HEK293 (cell line): ENCODE data around the gene HSPA14.

ENCODE experiments used
- CTCF ChIA-PET: fragments of 350-600 bp; formaldehyde crosslinking; extraction: SDS; loops from one replicate; lab custom pipeline; 2021; ENCODE audit warnings: antibody characterized with exemption; lab: Yijun Ruan, JAX
- POLR2A ChIA-PET: fragments of 300-600 bp; formaldehyde crosslinking; extraction: SDS; loops from one replicate; lab custom pipeline; 2020; ENCODE audit warnings: antibody characterized with exemption, inconsistent platforms; lab: Yijun Ruan, JAX
- H3K27ac ChIP-seq: fragments of 200-500 bp; sonication (Bioruptor generic); 2 replicates; pipeline ENCODE4 v1.5.1; 2014; ENCODE audit warnings: low read depth, low read length, control low read depth, inconsistent platforms; ENCODE audit errors: extremely low read depth
- H3K36me3 ChIP-seq, 2 experiments: fragments of 200-500 bp in 1 of 2; sonication (Bioruptor generic) in 1 of 2; 1 replicate in 1 of 2; 2 replicates in 1 of 2; pipeline ENCODE4 v1.5.1; 2014 to 2017; ENCODE audit warnings: inconsistent platforms in 2 of 2, low read length in 2 of 2; ENCODE audit not compliant: control insufficient read depth in 2 of 2, insufficient read depth in 1 of 2
- H3K4me1 ChIP-seq: fragments of 200-500 bp; sonication (Bioruptor generic); 2 replicates; pipeline ENCODE4 v1.5.1; 2014; ENCODE audit warnings: mild to moderate bottlenecking, low read length, inconsistent platforms; ENCODE audit not compliant: control insufficient read depth, insufficient read depth
- H3K4me3 ChIP-seq: 2 replicates; pipeline ENCODE4 v1.5.1; 2011; ENCODE audit warnings: low read depth, mild to moderate bottlenecking, control low read depth, low read length, moderate library complexity
- H3K9me3 ChIP-seq: fragments of 200-500 bp; sonication (Bioruptor generic); 2 replicates; pipeline ENCODE4 v1.5.1; 2014; ENCODE audit warnings: low read depth, low read length, inconsistent platforms; ENCODE audit not compliant: control insufficient read depth, insufficient read depth
- INSM2 ChIP-seq: fragments of 450-650 bp; formaldehyde crosslinking; IDR thresholded peaks from 2 replicates; pipeline ENCODE4 v1.5.1; 2016; ENCODE audit warnings: missing biosample characterization, missing genetic modification characterization
- SALL2 ChIP-seq: fragments of 450-650 bp; formaldehyde crosslinking; IDR thresholded peaks from 2 replicates; pipeline ENCODE4 v1.5.0; 2017; ENCODE audit warnings: missing biosample characterization, mild to moderate bottlenecking, missing genetic modification characterization, borderline replicate concordance
- TCF7L2 ChIP-seq: IDR thresholded peaks from 2 replicates; pipeline ENCODE4 v1.6.1; 2011; ENCODE audit warnings: low read depth, mild to moderate bottlenecking, inconsistent platforms, low read length, moderate library complexity, borderline replicate concordance
- ZBTB26 ChIP-seq: fragments of 450-650 bp; formaldehyde crosslinking; optimal IDR thresholded peaks from 2 replicates; pipeline ENCODE3; 2016; ENCODE audit warnings: missing biosample characterization, mild to moderate bottlenecking, missing genetic modification characterization
- ZNF132 ChIP-seq: fragments of 450-650 bp; formaldehyde crosslinking; IDR thresholded peaks from 2 replicates; pipeline ENCODE4 v1.5.1; 2017; ENCODE audit warnings: missing biosample characterization, missing genetic modification characterization, borderline replicate concordance
- ZNF138 ChIP-seq: fragments of 450-650 bp; formaldehyde crosslinking; IDR thresholded peaks from 2 replicates; pipeline ENCODE4 v1.5.1; 2016; ENCODE audit warnings: missing biosample characterization, missing genetic modification characterization, borderline replicate concordance
- ZNF155 ChIP-seq: fragments of 450-650 bp; formaldehyde crosslinking; IDR thresholded peaks from 2 replicates; pipeline ENCODE4 v1.5.1; 2016; ENCODE audit warnings: missing biosample characterization, missing genetic modification characterization
- ZNF184 ChIP-seq: fragments of 450-650 bp; IDR thresholded peaks from 2 replicates; pipeline ENCODE4 v1.5.1; 2018; ENCODE audit warnings: missing biosample characterization, mild to moderate bottlenecking, missing genetic modification characterization
- ZNF221 ChIP-seq: fragments of 450-650 bp; formaldehyde crosslinking; IDR thresholded peaks from 2 replicates; pipeline ENCODE4 v1.5.1; 2017; ENCODE audit warnings: missing biosample characterization, missing genetic modification characterization, borderline replicate concordance
- ZNF248 ChIP-seq: fragments of 450-650 bp; formaldehyde crosslinking; IDR thresholded peaks from 2 replicates; pipeline ENCODE4 v1.5.1; 2017; ENCODE audit warnings: missing biosample characterization, missing genetic modification characterization
- ZNF324 ChIP-seq: fragments of 450-650 bp; formaldehyde crosslinking; IDR thresholded peaks from 2 replicates; pipeline ENCODE4 v1.5.1; 2016; ENCODE audit warnings: missing biosample characterization, missing genetic modification characterization
- ZNF335 ChIP-seq: fragments of 450-650 bp; formaldehyde crosslinking; conservative IDR thresholded peaks from 2 replicates; pipeline ENCODE4 v1.5.1; 2016; ENCODE audit warnings: missing biosample characterization, missing genetic modification characterization
- ZNF354C ChIP-seq: fragments of 450-650 bp; formaldehyde crosslinking; IDR thresholded peaks from 2 replicates; pipeline ENCODE4 v1.5.1; 2016; ENCODE audit warnings: missing biosample characterization, missing genetic modification characterization, low read depth, borderline replicate concordance
- ZNF510 ChIP-seq: fragments of 450-650 bp; formaldehyde crosslinking; IDR thresholded peaks from 2 replicates; pipeline ENCODE4 v1.5.1; 2018; ENCODE audit warnings: mild to moderate bottlenecking, missing genetic modification characterization, missing biosample characterization; ENCODE audit not compliant: insufficient replicate concordance
- ZNF521 ChIP-seq: fragments of 450-650 bp; formaldehyde crosslinking; IDR thresholded peaks from 2 replicates; pipeline ENCODE4 v1.5.1; 2017; ENCODE audit warnings: missing biosample characterization, mild to moderate bottlenecking, missing genetic modification characterization
- ZNF660 ChIP-seq: fragments of 450-650 bp; IDR thresholded peaks from 2 replicates; pipeline ENCODE4 v1.5.1; 2018; ENCODE audit warnings: missing biosample characterization, mild to moderate bottlenecking, missing genetic modification characterization
- ZNF776 ChIP-seq: fragments of 450-650 bp; formaldehyde crosslinking; IDR thresholded peaks from 2 replicates; pipeline ENCODE4 v1.5.0; 2017; ENCODE audit warnings: missing biosample characterization, missing genetic modification characterization, borderline replicate concordance
- ZNF777 ChIP-seq: fragments of 450-650 bp; formaldehyde crosslinking; IDR thresholded peaks from 2 replicates; pipeline ENCODE4 v1.5.1; 2017; ENCODE audit warnings: missing biosample characterization, missing genetic modification characterization, borderline replicate concordance
- ZSCAN23 ChIP-seq: fragments of 450-650 bp; formaldehyde crosslinking; IDR thresholded peaks from 2 replicates; pipeline ENCODE4 v1.5.1; 2016; ENCODE audit warnings: missing biosample characterization, missing genetic modification characterization
- TF ChIP-seq, protein P1 (sequence below): fragments of 450-650 bp; formaldehyde crosslinking; IDR thresholded peaks from 2 replicates; pipeline ENCODE4; 2016; ENCODE audit warnings: missing biosample characterization, missing genetic modification characterization
- TF ChIP-seq, protein P2 (sequence below): fragments of 450-650 bp; formaldehyde crosslinking; IDR thresholded peaks from 2 replicates; pipeline ENCODE4 v1.5.1; 2016; ENCODE audit warnings: missing biosample characterization, missing genetic modification characterization, borderline replicate concordance
- TF ChIP-seq, protein P3 (sequence below): fragments of 450-650 bp; formaldehyde crosslinking; IDR thresholded peaks from 2 replicates; pipeline ENCODE4 v1.5.1; 2016; ENCODE audit warnings: missing biosample characterization, missing genetic modification characterization

Gene HSPA14

GRCh38 chr10:14844948-14845347 is 6.8 kb downstream of the HSPA14 start (continued):
- TF ChIP-seq INSM2 (tag by site-specific recombination) (no peak), ZSCAN23 (tag by site-specific recombination) (no peak), ZBTB26 (tag by site-specific recombination) (no peak), ZNF510 (tag by site-specific recombination) (no peak), ZNF660 (tag by site-specific recombination) (no peak)

DNA sequence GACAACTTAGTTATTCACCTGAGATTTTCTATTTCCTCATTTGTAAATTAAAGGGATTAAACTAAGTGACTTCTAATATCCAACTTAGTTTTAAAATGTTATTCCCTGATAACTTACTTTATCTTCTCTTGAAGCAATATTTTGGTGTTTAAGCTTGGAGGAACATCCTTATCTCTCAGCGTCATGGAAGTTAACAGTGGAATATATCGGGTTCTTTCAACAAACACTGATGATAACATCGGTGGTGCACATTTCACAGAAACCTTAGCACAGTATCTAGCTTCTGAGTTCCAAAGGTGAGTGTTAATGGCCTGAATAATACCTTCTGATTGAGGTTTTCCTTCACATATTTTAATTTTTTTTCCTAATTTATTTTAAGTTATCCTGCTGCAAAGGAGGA is 14.1 kb downstream of the HSPA14 start:
- CTCF ChIA-PET: interaction anchor here (0.6 to 1.0 kb wide), 2 partner anchors 119 to 1065 kb away, joined by 3 to 6 read pairs; no protein-coding TSS in a partner anchor
- no peak overlapping the region for H3K27ac ChIP-seq
- no peaks in the 10 kb centered on the region for H3K4me1 ChIP-seq
- peaks cover 45 to 63% of the 10 kb centered on the region in 2 experiments for H3K36me3 ChIP-seq
- no peak overlapping the region for H3K4me3 ChIP-seq
- TF ChIP-seq ZNF354C (tag by site-specific recombination) (no peak), ZNF776 (tag by site-specific recombination) (no peak), ZNF138 (tag by site-specific recombination) (no peak), ZNF184 (tag by site-specific recombination) (no peak), ZNF324 (tag by site-specific recombination) (no peak), SALL2 (no peak), ZNF221 (tag by site-specific recombination) (no peak), ZNF777 (tag by site-specific recombination) (no peak), TCF7L2 (no peak), ZNF335 (tag by site-specific recombination) (no peak), ZNF155 (no peak), ZNF248 (tag by site-specific recombination) (no peak), ZNF132 (no peak), ZNF521 (tag by site-specific recombination) (no peak)
- TF ChIP-seq, protein P1, sequence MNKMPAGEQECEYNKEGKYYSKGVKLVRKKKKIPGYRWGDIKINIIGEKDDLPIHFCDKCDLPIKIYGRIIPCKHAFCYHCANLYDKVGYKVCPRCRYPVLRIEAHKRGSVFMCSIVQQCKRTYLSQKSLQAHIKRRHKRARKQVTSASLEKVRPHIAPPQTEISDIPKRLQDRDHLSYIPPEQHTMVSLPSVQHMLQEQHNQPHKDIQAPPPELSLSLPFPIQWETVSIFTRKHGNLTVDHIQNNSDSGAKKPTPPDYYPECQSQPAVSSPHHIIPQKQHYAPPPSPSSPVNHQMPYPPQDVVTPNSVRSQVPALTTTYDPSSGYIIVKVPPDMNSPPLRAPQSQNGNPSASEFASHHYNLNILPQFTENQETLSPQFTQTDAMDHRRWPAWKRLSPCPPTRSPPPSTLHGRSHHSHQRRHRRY (tag by site-specific recombination): no peak
- TF ChIP-seq, protein P2, sequence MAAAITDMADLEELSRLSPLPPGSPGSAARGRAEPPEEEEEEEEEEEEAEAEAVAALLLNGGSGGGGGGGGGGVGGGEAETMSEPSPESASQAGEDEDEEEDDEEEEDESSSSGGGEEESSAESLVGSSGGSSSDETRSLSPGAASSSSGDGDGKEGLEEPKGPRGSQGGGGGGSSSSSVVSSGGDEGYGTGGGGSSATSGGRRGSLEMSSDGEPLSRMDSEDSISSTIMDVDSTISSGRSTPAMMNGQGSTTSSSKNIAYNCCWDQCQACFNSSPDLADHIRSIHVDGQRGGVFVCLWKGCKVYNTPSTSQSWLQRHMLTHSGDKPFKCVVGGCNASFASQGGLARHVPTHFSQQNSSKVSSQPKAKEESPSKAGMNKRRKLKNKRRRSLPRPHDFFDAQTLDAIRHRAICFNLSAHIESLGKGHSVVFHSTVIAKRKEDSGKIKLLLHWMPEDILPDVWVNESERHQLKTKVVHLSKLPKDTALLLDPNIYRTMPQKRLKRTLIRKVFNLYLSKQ (tag by site-specific recombination): no peak
- TF ChIP-seq, protein P3, sequence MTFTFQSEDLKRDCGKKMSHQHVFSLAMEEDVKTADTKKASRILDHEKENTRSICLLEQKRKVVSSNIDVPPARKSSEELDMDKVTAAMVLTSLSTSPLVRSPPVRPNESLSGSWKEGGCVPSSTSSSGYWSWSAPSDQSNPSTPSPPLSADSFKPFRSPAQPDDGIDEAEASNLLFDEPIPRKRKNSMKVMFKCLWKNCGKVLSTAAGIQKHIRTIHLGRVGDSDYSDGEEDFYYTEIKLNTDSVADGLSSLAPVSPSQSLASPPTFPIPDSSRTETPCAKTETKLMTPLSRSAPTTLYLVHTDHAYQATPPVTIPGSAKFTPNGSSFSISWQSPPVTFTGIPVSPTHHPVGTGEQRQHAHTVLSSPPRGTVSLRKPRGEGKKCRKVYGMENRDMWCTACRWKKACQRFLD: no peak
- TF ChIP-seq, all 188 proteins: peak for 0
- POLR2A ChIA-PET: interaction anchor here (1.4 kb wide), 1 partner anchor 15 kb away, joined by 5 read pairs; the partner anchor contains the start of genes CDNF, HSPA14 and MSANTD7
- H3K9me3 ChIP-seq: no peaks in the 10 kb centered on the region
